Activated naive CD4-positive, alpha-beta T cell treated with anti-CD3 and anti-CD28 coated beads for 36 hours (primary cell): ENCODE results near the gene TBC1D1. TPM values are rescaled to one million over a fixed set of nuclear protein-coding genes. Genes with fewer than 3 reads are reported as not detected.
A peak's percentile ranks its signal among the peaks of the same experiment; 100 is the strongest.
"Not testable (repeated sequence)": the region's sequence is repeated elsewhere in the genome, so short reads cannot be mapped to it uniquely, and the experiment has no call there.

Experiments used
- CTCF ChIA-PET: fragments of 350-600 bp; sonication (Branson Sonifier 250); formaldehyde crosslinking; loops from one replicate; lab custom pipeline; 2021; ENCODE audit warnings: antibody characterized with exemption; lab: Charles Lee
- DNase-seq: peaks from one replicate; pipeline ENCODE4 v3.0.0-alpha.2; 2020
- H3K27ac Mint-ChIP-seq: one replicate; pipeline ENCODE4 v1.8.0; 2021; ENCODE audit warnings: mild to moderate bottlenecking, mixed read lengths
- H3K27me3 Mint-ChIP-seq: one replicate; pipeline ENCODE4 v1.8.0; 2021; ENCODE audit warnings: low read depth, mixed read lengths
- H3K36me3 Mint-ChIP-seq: one replicate; pipeline ENCODE4 v1.8.0; 2021; ENCODE audit warnings: low read depth, mixed read lengths
- H3K4me1 Mint-ChIP-seq: one replicate; pipeline ENCODE4 v1.8.0; 2021; ENCODE audit warnings: low read depth, mixed read lengths
- H3K4me3 Mint-ChIP-seq: one replicate; pipeline ENCODE4 v1.8.0; 2021; ENCODE audit warnings: mild to moderate bottlenecking, moderate library complexity, mixed read lengths
- H3K9me3 Mint-ChIP-seq: one replicate; pipeline ENCODE4 v1.8.0; 2021; ENCODE audit warnings: mixed read lengths
- intact Hi-C: fragments of 100-400 bp; cut with micrococcal nuclease; formaldehyde crosslinking; loops from one replicate; pipeline ENCODE4 v1.15.1; 2023
- total RNA-seq, 2 experiments: library from RNA; stranded (reverse); gene quantifications; one replicate each; pipeline ENCODE4 v1.2.3, GENCODE V29; 2021

TBC1D1 gene
- total RNA-seq, 2 experiments from 2014 or later, result 57.7 to 68.5 TPM

DNA sequence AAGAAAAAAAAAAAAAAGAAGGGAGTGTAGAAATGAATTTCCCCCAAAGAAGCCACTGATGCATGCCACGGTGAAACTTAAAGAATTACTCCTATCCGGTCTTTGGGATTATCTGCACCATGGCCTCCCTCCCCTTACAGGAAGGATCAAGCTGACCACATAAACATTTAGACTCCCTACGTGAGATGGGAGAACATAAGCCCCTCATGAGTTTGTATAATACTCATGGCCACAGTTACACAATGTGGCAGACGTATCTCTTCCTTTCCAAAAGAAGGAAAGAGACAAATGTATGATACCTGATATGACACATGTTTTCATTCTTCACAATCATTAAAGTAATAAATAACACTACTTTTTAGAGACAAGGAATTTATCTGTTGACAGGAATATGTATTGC is 66.1 kb downstream of the TBC1D1 start:
- Mint-ChIP-seq H3K36me3 (peaks cover 4% of the 10 kb centered on the region), H3K27me3 (no peaks in the 10 kb centered on the region), H3K27ac (no peak overlapping the region), H3K4me1 (peaks cover 9% of the 10 kb centered on the region), H3K4me3 (no peak overlapping the region), H3K9me3 (no peaks in the 10 kb centered on the region)
- CTCF ChIA-PET, result no interaction called here
- intact Hi-C loops, result loop anchor here (5.0 kb wide), 1 partner anchor 45 kb away; no protein-coding TSS in a partner anchor
- no peak for DNase-seq

GRCh38 chr4:37958932-37959331 is 68.0 kb downstream of the TBC1D1 start:
- peaks cover 9% of the 10 kb centered on the region for H3K4me1 Mint-ChIP-seq
- no peaks in the 10 kb centered on the region for H3K9me3 Mint-ChIP-seq
- intact Hi-C loops, result loop anchor here (5.0 kb wide), 1 partner anchor 47 kb away; no protein-coding TSS in a partner anchor
- CTCF ChIA-PET, result no interaction called here
- DNase-seq, result no peak
- no peak overlapping the region for H3K4me3 Mint-ChIP-seq
- no peaks in the 10 kb centered on the region for H3K27me3 Mint-ChIP-seq
- H3K27ac Mint-ChIP-seq, result no peak overlapping the region
- no peaks in the 10 kb centered on the region for H3K36me3 Mint-ChIP-seq

GRCh38 chr4:37960098-37960497 is 69.2 kb downstream of the TBC1D1 start, which contains the start of gene PTTG2:
Gene PTTG2 (plus strand): TSS chr4:37960398. CDS start chr4:37960435, 37 bp downstream.
- H3K27me3 Mint-ChIP-seq, result no peaks in the 10 kb centered on the region
- CTCF ChIA-PET, result no interaction called here
- H3K4me3 Mint-ChIP-seq, result no peak within 1 kb of the TSS
- peaks cover 5% of the 10 kb centered on the region for H3K4me1 Mint-ChIP-seq
- H3K27ac Mint-ChIP-seq, result no peak within 1 kb of the TSS
- intact Hi-C loops, result no loop called here
- no peaks in the 10 kb centered on the region for H3K9me3 Mint-ChIP-seq
- no peak for DNase-seq
- H3K36me3 Mint-ChIP-seq, result no peaks in the 10 kb centered on the region

DNA sequence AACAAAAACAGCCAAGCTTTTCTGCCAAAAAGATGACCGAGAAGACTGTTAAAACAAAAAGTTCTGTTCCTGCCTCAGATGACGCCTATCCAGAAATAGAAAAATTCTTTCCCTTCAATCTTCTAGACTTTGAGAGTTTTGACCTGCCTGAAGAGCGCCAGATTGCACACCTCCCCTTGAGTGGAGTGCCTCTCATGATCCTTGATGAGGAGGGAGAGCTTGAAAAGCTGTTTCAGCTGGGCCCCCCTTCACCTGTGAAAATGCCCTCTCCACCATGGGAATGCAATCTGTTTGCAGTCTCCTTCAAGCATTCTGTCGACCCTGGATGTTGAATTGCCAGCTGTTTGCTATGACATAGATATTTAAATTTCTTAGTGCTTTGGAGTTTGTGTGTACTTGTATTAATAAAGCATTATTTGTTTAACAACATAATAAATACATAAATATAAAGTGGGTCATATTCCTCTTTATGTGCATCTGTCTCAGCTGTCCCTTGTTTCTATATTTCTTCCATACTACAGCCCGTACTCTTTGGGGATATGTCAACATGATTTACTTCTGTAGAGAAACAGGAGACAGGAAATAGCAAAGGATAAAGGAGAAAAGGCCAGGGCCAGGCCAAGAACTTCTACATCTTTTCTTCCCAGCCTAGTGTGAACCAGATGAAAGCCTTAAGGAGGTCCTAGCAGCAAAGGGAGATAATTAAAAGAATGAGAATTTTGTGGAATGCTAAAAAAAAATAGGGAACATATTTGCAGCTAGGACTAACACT is 70.0 kb downstream of the TBC1D1 start:
- CTCF ChIA-PET, result no interaction called here
- Mint-ChIP-seq H3K4me1 (peaks cover 3% of the 10 kb centered on the region), H3K27me3 (no peaks in the 10 kb centered on the region), H3K9me3 (no peaks in the 10 kb centered on the region), H3K4me3 (no peak overlapping the region), H3K27ac (no peak overlapping the region), H3K36me3 (no peaks in the 10 kb centered on the region)
- intact Hi-C loops, result no loop called here
- no peak for DNase-seq

DNA sequence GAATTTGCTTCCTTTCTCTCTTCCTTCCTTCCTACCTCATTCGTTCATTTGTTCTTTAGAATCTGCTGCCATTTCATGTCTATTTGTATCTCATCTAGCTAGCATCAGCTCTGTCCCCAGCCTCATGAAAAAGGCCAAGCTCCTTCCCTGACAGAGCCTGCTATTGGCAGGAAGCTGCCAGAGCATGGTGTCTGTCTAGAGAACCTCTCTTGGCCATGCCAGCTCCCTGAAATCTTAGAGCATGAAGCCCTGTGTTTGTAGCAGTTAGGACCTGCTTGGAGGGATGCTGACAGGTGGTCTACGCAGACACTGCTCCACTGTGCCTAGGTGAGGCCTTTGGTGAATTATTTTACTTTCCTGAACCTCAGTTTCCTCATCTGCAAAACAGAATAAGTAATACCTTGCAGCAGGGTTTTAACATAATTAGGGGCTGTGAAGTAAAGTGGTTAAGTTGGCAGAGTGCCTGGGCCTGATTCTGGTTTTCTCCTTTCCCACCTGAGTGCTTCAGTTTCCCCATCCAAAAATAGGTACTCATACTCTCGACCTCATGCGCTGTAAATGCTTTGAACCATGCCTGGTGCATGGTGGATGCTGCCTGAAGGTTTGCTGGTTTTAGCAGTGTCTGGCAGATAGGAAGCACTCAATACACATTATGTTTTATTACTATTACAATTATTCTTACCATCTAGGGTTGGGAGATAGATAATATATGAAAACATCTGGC is 74.0 kb downstream of the TBC1D1 start:
- intact Hi-C loops, result no loop called here
- no peak for DNase-seq
- Mint-ChIP-seq H3K27ac (no peak overlapping the region), H3K4me1 (peaks cover 12% of the 10 kb centered on the region), H3K4me3 (no peak overlapping the region), H3K27me3 (no peaks in the 10 kb centered on the region), H3K9me3 (no peaks in the 10 kb centered on the region), H3K36me3 (no peaks in the 10 kb centered on the region)
- CTCF ChIA-PET, result no interaction called here

DNA sequence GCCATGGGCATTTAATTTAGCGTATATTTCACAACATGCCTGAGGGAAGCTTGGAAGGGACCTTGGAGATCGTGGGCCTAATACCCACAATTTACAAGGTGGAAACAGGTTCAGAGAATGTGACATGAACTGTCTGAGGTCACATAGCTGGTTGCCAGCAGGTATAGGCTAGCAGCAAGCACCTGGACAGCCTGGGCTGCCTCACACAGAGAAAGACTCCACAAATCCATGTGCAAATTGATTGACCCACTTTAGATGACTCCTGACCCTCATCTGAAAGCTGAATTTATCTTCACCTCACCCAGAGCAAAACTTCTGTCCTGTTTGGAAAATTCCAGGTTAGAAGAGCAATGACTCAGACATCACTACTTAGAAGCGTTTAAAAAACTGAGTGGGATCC is 75.2 kb downstream of the TBC1D1 start:
- H3K9me3 Mint-ChIP-seq, result peaks cover 2% of the 10 kb centered on the region
- intact Hi-C loops, result no loop called here
- no peaks in the 10 kb centered on the region for H3K36me3 Mint-ChIP-seq
- H3K27ac Mint-ChIP-seq, result no peak overlapping the region
- H3K4me3 Mint-ChIP-seq, result no peak overlapping the region
- CTCF ChIA-PET, result interaction anchor here (0.6 kb wide), 1 partner anchor 155 kb away, joined by 5 read pairs; no protein-coding TSS in a partner anchor
- no peak for DNase-seq
- H3K4me1 Mint-ChIP-seq, result peaks cover 12% of the 10 kb centered on the region
- no peaks in the 10 kb centered on the region for H3K27me3 Mint-ChIP-seq

GRCh38 chr4:37967736-37968135 is 76.9 kb downstream of the TBC1D1 start:
- no peak overlapping the region for H3K27ac Mint-ChIP-seq
- no peaks in the 10 kb centered on the region for H3K36me3 Mint-ChIP-seq
- H3K9me3 Mint-ChIP-seq, result peaks cover 3% of the 10 kb centered on the region
- intact Hi-C loops, result no loop called here
- H3K27me3 Mint-ChIP-seq, result no peaks in the 10 kb centered on the region
- DNase-seq, result no peak
- CTCF ChIA-PET, result interaction anchor here (0.6 to 1.4 kb wide), 4 partner anchors 9 to 101 kb away, joined by 3 to 5 read pairs (median 3); no protein-coding TSS in a partner anchor
- peaks cover 12% of the 10 kb centered on the region for H3K4me1 Mint-ChIP-seq
- H3K4me3 Mint-ChIP-seq, result no peak overlapping the region

DNA sequence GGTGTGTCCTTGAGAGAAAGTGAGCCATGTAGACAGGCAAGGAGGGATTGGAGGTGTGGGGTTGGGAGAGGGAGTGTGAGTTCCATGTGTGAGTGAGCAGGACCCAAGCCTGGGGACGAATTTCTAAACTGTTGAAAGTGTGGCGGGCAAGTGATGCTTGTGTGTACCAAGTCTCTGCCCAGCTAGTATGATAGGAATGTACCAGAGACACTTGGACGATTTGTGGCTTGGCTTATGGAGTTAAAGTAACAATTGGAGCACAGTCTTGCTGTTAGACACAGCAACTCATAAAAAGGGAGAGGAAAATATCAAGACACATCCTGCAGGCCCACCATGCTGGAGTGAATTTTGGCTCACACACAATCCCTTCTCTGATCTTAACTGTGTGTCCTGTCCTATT is 77.9 kb downstream of the TBC1D1 start:
- Mint-ChIP-seq H3K4me1 (peaks cover 16% of the 10 kb centered on the region), H3K27me3 (no peaks in the 10 kb centered on the region), H3K4me3 (no peak overlapping the region), H3K27ac (no peak overlapping the region), H3K36me3 (no peaks in the 10 kb centered on the region), H3K9me3 (peaks cover 3% of the 10 kb centered on the region)
- intact Hi-C loops, result no loop called here
- CTCF ChIA-PET, result interaction anchor here (1.4 kb wide), 1 partner anchor 8 kb away, joined by 5 read pairs; no protein-coding TSS in a partner anchor
- no peak for DNase-seq

- peaks cover 14% of the 10 kb centered on the region for H3K4me1 Mint-ChIP-seq
- peaks cover 3% of the 10 kb centered on the region for H3K9me3 Mint-ChIP-seq
- H3K27ac Mint-ChIP-seq, result no peak overlapping the region
- no peaks in the 10 kb centered on the region for H3K36me3 Mint-ChIP-seq
- H3K27me3 Mint-ChIP-seq, result no peaks in the 10 kb centered on the region
- H3K4me3 Mint-ChIP-seq, result no peak overlapping the region
- CTCF ChIA-PET, result interaction anchor here (0.6 kb wide), 1 partner anchor 33 kb away, joined by 5 read pairs; no protein-coding TSS in a partner anchor
- DNase-seq, result peak; percentile 58
- intact Hi-C loops, result loop anchor here (2.0 kb wide), 1 partner anchor 16 kb away; no protein-coding TSS in a partner anchor
These were observed 79.8 kb downstream of the TBC1D1 start for GRCh38 chr4:37970702-37971101.

DNA sequence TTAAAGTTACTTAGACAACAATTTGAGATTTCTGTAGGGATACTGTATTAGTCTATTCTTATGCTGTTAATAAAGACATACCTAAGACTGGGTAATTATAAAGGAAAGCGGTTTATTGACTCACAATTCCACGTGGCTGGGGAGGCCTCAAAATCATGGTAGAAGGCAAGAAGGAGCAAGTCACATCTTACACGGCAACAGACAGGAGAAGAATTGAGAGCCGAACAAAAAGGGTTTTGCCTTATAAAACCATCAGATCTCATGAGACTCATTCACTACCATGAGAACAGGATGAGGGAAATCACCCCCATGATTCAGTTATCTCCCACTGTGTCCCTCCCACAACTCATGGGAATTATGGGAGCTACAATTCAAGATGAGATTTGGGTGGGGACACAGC is 80.3 kb downstream of the TBC1D1 start:
- no peaks in the 10 kb centered on the region for H3K36me3 Mint-ChIP-seq
- H3K4me3 Mint-ChIP-seq, result no peak overlapping the region
- intact Hi-C loops, result loop anchor here (2.0 kb wide), 1 partner anchor 16 kb away; no protein-coding TSS in a partner anchor

DNA sequence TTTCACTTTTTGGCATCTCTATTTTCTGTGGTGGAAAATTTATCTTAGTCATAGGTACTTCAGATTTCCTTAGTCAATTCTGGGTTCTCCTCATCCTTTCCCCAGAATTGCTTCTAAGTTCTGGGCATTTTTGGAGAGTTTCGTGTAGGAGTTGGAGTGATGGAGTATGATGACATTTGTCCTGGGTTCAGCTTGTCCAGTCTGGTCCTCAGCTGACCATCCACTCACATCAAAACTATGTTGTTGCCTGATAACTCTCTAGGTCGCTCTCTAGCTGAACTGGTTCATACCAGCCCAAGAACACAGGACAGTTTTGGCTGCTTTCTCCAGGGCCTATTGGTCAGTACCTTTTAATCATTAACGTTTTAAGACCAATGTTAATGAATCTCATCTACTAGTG is 82.6 kb downstream of the TBC1D1 start:
- DNase-seq, result no peak
- H3K27ac Mint-ChIP-seq, result no peak overlapping the region
- no peaks in the 10 kb centered on the region for H3K36me3 Mint-ChIP-seq
- H3K9me3 Mint-ChIP-seq, result peaks cover 3% of the 10 kb centered on the region
- intact Hi-C loops, result no loop called here
- H3K27me3 Mint-ChIP-seq, result no peaks in the 10 kb centered on the region
- CTCF ChIA-PET, result no interaction called here
- H3K4me3 Mint-ChIP-seq, result no peak overlapping the region
- H3K4me1 Mint-ChIP-seq, result peaks cover 10% of the 10 kb centered on the region

More for the DNA sequence above, 80.3 kb downstream of the TBC1D1 start:
- Mint-ChIP-seq H3K4me1 (peaks cover 10% of the 10 kb centered on the region), H3K27me3 (no peaks in the 10 kb centered on the region), H3K27ac (no peak overlapping the region), H3K9me3 (peaks cover 3% of the 10 kb centered on the region)
- CTCF ChIA-PET, result no interaction called here
- no peak for DNase-seq

DNA sequence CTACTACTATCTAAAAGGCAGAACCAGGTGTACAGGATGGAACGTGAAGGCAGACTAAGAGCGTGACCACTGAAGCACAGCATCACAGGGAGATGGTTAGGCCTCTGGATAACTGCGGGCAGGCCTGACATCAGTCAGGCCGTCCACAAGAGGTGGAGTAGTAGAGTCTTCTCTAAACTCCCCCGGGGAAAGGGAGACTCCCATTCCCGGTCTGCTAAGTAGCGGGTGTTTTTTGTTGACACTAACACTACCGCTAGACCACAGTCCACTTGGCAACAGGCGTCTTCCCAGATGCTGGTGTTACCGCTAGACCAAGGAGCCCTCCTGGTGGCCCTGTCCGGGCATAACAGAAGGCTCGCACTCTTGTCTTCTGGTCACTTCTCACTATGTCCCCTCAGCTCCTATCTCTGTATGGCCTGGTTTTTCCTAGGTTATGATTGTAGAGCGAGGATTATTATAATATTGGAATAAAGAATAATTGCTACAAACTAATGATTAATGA is 84.5 kb downstream of the TBC1D1 start:
- intact Hi-C loops, result loop anchor here (5.0 kb wide), 2 partner anchors 187 to 697 kb away; no protein-coding TSS in a partner anchor
- H3K36me3 Mint-ChIP-seq, CTCF ChIA-PET, DNase-seq, H3K4me3 Mint-ChIP-seq, H3K27me3 Mint-ChIP-seq, H3K27ac Mint-ChIP-seq, H3K9me3 Mint-ChIP-seq: not testable (repeated sequence)
- H3K4me1 Mint-ChIP-seq, result peaks cover 21% of the 10 kb centered on the region
